K562 (cell line): Measurements from ENCODE around the gene AICDA. TPM values are rescaled to one million over a fixed set of nuclear protein-coding genes. Genes with fewer than 3 reads are reported as not detected.

Experiments
- ATAC-seq: fragments of 200-7000 bp; cut with Tn5 transposase; 3 replicates; pipeline ENCODE4 v1.9.1; 2020; ENCODE audit warnings: moderate library complexity
- BruUV-seq: library from RNA; stranded (reverse); fragments of 400-500 nt; replicated peaks from 2 replicates; lab custom pipeline; 2021; lab: Mats Ljungman, UMichigan
- CTCF ChIA-PET: fragments of 300-600 bp; formaldehyde crosslinking; extraction: SDS; loops from one replicate; lab custom pipeline; 2021; ENCODE audit warnings: low intra/inter-chr PET ratio; lab: Yijun Ruan, JAX
- POLR2A ChIA-PET: fragments of 300-600, 350-650 bp; sonication (Branson Sonifier 250); formaldehyde crosslinking; extraction: SDS; loops from one replicate; lab custom pipeline; 2021; ENCODE audit warnings: antibody characterized with exemption, inconsistent platforms; lab: Yijun Ruan, JAX
- DNase-seq, 4 experiments: peaks; one replicate each; pipeline versions ENCODE4 v3.0.0 to v3.0.0-alpha.2; 2011 to 2018; ENCODE audit warnings: low spot score in 3 of 4, mixed read lengths in 3 of 4; ENCODE audit errors: extremely low read depth in 1 of 4
- FAIRE-seq: peaks from 2 replicates; lab custom pipeline; 2011; peaks lifted over from hg19 to GRCh38; lab: Jason Lieb, UNC
- H2AFZ ChIP-seq: 2 replicates; pipeline ENCODE4 v1.6.0; 2011; ENCODE audit warnings: low read depth, low read length, control low read depth, inconsistent platforms
- H3K27ac ChIP-seq: fragments of 200-600 bp; 3 replicates; pipeline ENCODE4 v1.8.0; 2011; ENCODE audit warnings: low read depth, mild to moderate bottlenecking, control low read depth, inconsistent platforms, low read length, moderate library complexity, mixed read lengths; ENCODE audit errors: extremely low read depth
- H3K27me3 ChIP-seq, 2 experiments: fragments of 300-600 bp in 1 of 2; 2 replicates in 1 of 2; 3 replicates in 1 of 2; pipeline versions ENCODE4 v1.6.0 to v1.8.0; 2011; ENCODE audit warnings: inconsistent platforms in 2 of 2, low read length in 2 of 2, mild to moderate bottlenecking in 1 of 2, mixed read lengths in 1 of 2, moderate library complexity in 1 of 2; ENCODE audit not compliant: control insufficient read depth in 2 of 2, insufficient read depth in 2 of 2
- H3K36me3 ChIP-seq: fragments of 300-600 bp; 3 replicates; pipeline ENCODE4 v1.8.0; 2011; ENCODE audit warnings: mild to moderate bottlenecking, low read length, inconsistent platforms; ENCODE audit not compliant: control insufficient read depth, insufficient read depth
- H3K4me1 ChIP-seq, 2 experiments: fragments of 200-600 bp in 1 of 2; replicated peaks in 1 of 2; 2 replicates in 1 of 2; 3 replicates in 1 of 2; pipeline versions ENCODE4 v1.5.1 to v1.8.0; 2011; ENCODE audit warnings: inconsistent platforms in 2 of 2, low read length in 2 of 2, mild to moderate bottlenecking in 1 of 2, mixed read lengths in 1 of 2, moderate library complexity in 1 of 2; ENCODE audit not compliant: control insufficient read depth in 2 of 2, insufficient read depth in 2 of 2
- H3K4me2 ChIP-seq: 2 replicates; pipeline ENCODE4 v1.6.1; 2011; ENCODE audit warnings: low read length, control low read depth, inconsistent platforms, mixed read lengths; ENCODE audit not compliant: insufficient read depth
- H3K4me3 ChIP-seq: fragments of 200-600 bp; sonication (generic), shearing (Covaris generic); 2 replicates; pipeline ENCODE4 v1.5.1; 2016; ENCODE audit warnings: control low read depth, inconsistent platforms
- H3K79me2 ChIP-seq: fragments of 200-600 bp; 3 replicates; pipeline ENCODE4 v1.8.0; 2011; ENCODE audit warnings: low read length, inconsistent platforms; ENCODE audit not compliant: control insufficient read depth, insufficient read depth
- H3K9ac ChIP-seq, 2 experiments: 2 replicates each; pipeline versions ENCODE4 v1.6.0 to v1.6.1; 2011; ENCODE audit warnings: low read depth in 2 of 2, low read length in 2 of 2, control low read depth in 1 of 2, inconsistent platforms in 1 of 2, mild to moderate bottlenecking in 1 of 2, mixed read lengths in 1 of 2; ENCODE audit not compliant: insufficient read depth in 1 of 2
- H3K9me1 ChIP-seq: one replicate; pipeline ENCODE4 v1.6.0; 2011; ENCODE audit warnings: inconsistent platforms, mild to moderate bottlenecking, low read length, moderate library complexity; ENCODE audit not compliant: control insufficient read depth, insufficient read depth
- H3K9me3 ChIP-seq: replicated peaks from 2 replicates; pipeline ENCODE4 v1.5.1; 2011; ENCODE audit warnings: low read depth, low read length, inconsistent platforms; ENCODE audit not compliant: control insufficient read depth, insufficient read depth
- H4K20me1 ChIP-seq: replicated peaks from 2 replicates; pipeline ENCODE4 v1.6.1; 2011; ENCODE audit warnings: low read length, inconsistent platforms, mixed read lengths; ENCODE audit not compliant: control insufficient read depth, insufficient read depth
- CBFA2T2 ChIP-seq: fragments of 450-650 bp; conservative IDR thresholded peaks from 2 replicates; pipeline ENCODE4 v1.6.1; 2017; ENCODE audit warnings: mild to moderate bottlenecking
- HDAC1 ChIP-seq, 2 experiments: fragments of 450-650 bp; IDR thresholded peaks; 2 replicates each; pipeline ENCODE4 v1.6.1; 2016 to 2017; ENCODE audit warnings: inconsistent platforms in 1 of 2, mild to moderate bottlenecking in 1 of 2, moderate library complexity in 1 of 2
- KLF16 ChIP-seq: IDR thresholded peaks from 2 replicates; pipeline ENCODE4 v1.6.1; 2016; ENCODE audit warnings: antibody characterized with exemption
- NFYB ChIP-seq: IDR thresholded peaks from 2 replicates; pipeline ENCODE4 v1.6.1; 2011; ENCODE audit warnings: mild to moderate bottlenecking, moderate library complexity; ENCODE audit not compliant: insufficient read length; ENCODE audit errors: extremely low read depth
- POLR3A ChIP-seq: IDR thresholded peaks from 2 replicates; pipeline ENCODE4 v1.6.1; 2011; ENCODE audit warnings: borderline replicate concordance, mild to moderate bottlenecking, moderate library complexity; ENCODE audit not compliant: insufficient read length, insufficient read depth; ENCODE audit errors: extremely low read depth
- ZNF239 ChIP-seq: fragments of 250-450 bp; sonication (Bioruptor Pico); IDR thresholded peaks from 2 replicates; pipeline ENCODE4 v1.4.0; 2020; ENCODE audit warnings: mild to moderate bottlenecking
- WGBS: fragments of 100-300 bp; shearing (Covaris generic); methylation state at CpG from one replicate; pipeline ENCODE4 v1.1.6; 2016; ENCODE audit warnings: low coverage, mixed read lengths; ENCODE audit not compliant: insufficient coverage; ENCODE audit errors: missing lambda C conversion rate; 5-methylcytosine and 5-hydroxymethylcytosine counted together
- in situ Hi-C: fragments of 300-500 bp; cut with MboI; formaldehyde crosslinking; loops from 4 replicates; pipeline ENCODE4 v1.15.0; 2018; ENCODE audit warnings: inconsistent platforms, mixed read lengths
- intact Hi-C: fragments of 100-400 bp; cut with micrococcal nuclease; formaldehyde crosslinking; loops from 2 replicates; pipeline ENCODE4 v1.14.2; 2022
- polyA plus RNA-seq, 8 experiments: library from polyadenylated mRNA; depleted of rRNA in 4 of 8; stranded (reverse) in 5 of 8; unstranded in 3 of 8; fragments of >200 nt; fragmentation: Nextera tagmentation in 2 of 8; fragmentation: Illumina TruSeq in 1 of 8; extraction: Ambion mirVana in 2 of 8; extraction: Trizol in 1 of 8; gene quantifications; 2 replicates each; pipeline versions ENCODE4 v1.2.1 to v1.2.3, GENCODE V29; 2011 to 2014; ENCODE audit warnings: inconsistent platforms in 1 of 8, missing spikeins in 1 of 8
- total RNA-seq, 7 experiments: library from RNA; depleted of rRNA in 6 of 7; stranded (reverse); fragments of >200 nt in 6 of 7; fragmentation: Illumina TruSeq in 2 of 7; extraction: Trizol in 2 of 7; gene quantifications; 2 replicates each; pipeline versions ENCODE4 v1.2.1 to v1.2.3, GENCODE V29; 2011 to 2021; ENCODE audit warnings: low replicate concordance in 1 of 7
- TF ChIP-seq, protein P1 (sequence below): fragments of 450-650 bp; formaldehyde crosslinking; IDR thresholded peaks from 2 replicates; pipeline ENCODE4 v1.4.0; 2020; ENCODE audit warnings: mild to moderate bottlenecking, moderate library complexity
- TF ChIP-seq, protein P2 (sequence below): fragments of 250-450 bp; sonication (Bioruptor Pico); IDR thresholded peaks from 2 replicates; pipeline ENCODE4 v1.4.0; 2020
- TF ChIP-seq, protein P3 (sequence below): sonication (generic); formaldehyde crosslinking; IDR thresholded peaks from 2 replicates; pipeline ENCODE4 v1.8.0; 2022; ENCODE audit warnings: mild to moderate bottlenecking, missing genetic modification reagents

Gene AICDA
- total and polyA plus RNA-seq, 9 of the 15 experiments (the other 6 are each of a cell fraction or from before 2014, with no cell fraction given), result not detected

DNA sequence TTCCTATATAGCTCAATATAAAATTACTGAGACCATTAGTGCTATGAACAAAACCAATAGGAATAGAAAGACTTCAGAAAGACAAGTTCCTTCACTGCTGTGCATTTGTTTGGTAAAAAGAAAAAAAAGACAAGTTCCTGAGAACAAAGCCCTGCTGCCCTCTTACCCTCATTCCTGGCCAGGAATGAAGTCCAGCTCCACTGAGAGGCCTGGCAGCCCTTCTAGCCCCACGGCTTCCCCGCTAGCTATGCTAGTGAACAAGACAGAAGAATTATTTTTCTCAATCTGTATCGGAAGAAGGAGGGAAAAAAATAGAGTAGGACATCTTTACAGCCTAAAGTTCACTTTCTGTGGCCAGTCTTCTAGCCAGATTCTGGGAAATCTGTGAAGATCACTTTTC, 48.4 kb upstream of the AICDA start:
- no peaks in the 10 kb centered on the region for H3K4me1 ChIP-seq
- ChIA-PET POLR2A (interaction anchor here (0.6 kb wide), 1 partner anchor 13 kb away, joined by 4 read pairs; no protein-coding TSS in a partner anchor), CTCF (no interaction called here)
- no peak overlapping the region for H2AFZ ChIP-seq
- in situ Hi-C loops, result no loop called here
- H3K9ac ChIP-seq, result no peak overlapping the region
- H3K79me2 ChIP-seq, result no peaks in the 10 kb centered on the region
- peaks cover 11 to 12% of the 10 kb centered on the region in 2 experiments for H3K27me3 ChIP-seq
- FAIRE-seq, result no peak
- no peak overlapping the region for H3K27ac ChIP-seq
- H4K20me1 ChIP-seq, result no peaks in the 10 kb centered on the region
- WGBS, result 0% methylated on average over 3 of the region's 3 CpGs
- H3K36me3 ChIP-seq, result no peaks in the 10 kb centered on the region
- H3K9me1 ChIP-seq, result no peaks in the 10 kb centered on the region
- no peak for ATAC-seq
- H3K4me3 ChIP-seq, result no peak overlapping the region
- intact Hi-C loops, result no loop called here
- H3K4me2 ChIP-seq, result no peak overlapping the region
- H3K9me3 ChIP-seq, result no peaks in the 10 kb centered on the region
- no TSS peak for BruUV-seq
- DNase-seq, result no peak
- TF ChIP-seq, protein P1, sequence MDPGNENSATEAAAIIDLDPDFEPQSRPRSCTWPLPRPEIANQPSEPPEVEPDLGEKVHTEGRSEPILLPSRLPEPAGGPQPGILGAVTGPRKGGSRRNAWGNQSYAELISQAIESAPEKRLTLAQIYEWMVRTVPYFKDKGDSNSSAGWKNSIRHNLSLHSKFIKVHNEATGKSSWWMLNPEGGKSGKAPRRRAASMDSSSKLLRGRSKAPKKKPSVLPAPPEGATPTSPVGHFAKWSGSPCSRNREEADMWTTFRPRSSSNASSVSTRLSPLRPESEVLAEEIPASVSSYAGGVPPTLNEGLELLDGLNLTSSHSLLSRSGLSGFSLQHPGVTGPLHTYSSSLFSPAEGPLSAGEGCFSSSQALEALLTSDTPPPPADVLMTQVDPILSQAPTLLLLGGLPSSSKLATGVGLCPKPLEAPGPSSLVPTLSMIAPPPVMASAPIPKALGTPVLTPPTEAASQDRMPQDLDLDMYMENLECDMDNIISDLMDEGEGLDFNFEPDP (CRISPR knock-in tag), result no peak
- TF ChIP-seq POLR3A (no peak), NFYB (no peak), CBFA2T2 (no peak), ZNF239 (CRISPR knock-in tag) (no peak), KLF16 (no peak), HDAC1 (IDR thresholded peaks at IDR 0.05) (no peak)
- TF ChIP-seq, protein P2, sequence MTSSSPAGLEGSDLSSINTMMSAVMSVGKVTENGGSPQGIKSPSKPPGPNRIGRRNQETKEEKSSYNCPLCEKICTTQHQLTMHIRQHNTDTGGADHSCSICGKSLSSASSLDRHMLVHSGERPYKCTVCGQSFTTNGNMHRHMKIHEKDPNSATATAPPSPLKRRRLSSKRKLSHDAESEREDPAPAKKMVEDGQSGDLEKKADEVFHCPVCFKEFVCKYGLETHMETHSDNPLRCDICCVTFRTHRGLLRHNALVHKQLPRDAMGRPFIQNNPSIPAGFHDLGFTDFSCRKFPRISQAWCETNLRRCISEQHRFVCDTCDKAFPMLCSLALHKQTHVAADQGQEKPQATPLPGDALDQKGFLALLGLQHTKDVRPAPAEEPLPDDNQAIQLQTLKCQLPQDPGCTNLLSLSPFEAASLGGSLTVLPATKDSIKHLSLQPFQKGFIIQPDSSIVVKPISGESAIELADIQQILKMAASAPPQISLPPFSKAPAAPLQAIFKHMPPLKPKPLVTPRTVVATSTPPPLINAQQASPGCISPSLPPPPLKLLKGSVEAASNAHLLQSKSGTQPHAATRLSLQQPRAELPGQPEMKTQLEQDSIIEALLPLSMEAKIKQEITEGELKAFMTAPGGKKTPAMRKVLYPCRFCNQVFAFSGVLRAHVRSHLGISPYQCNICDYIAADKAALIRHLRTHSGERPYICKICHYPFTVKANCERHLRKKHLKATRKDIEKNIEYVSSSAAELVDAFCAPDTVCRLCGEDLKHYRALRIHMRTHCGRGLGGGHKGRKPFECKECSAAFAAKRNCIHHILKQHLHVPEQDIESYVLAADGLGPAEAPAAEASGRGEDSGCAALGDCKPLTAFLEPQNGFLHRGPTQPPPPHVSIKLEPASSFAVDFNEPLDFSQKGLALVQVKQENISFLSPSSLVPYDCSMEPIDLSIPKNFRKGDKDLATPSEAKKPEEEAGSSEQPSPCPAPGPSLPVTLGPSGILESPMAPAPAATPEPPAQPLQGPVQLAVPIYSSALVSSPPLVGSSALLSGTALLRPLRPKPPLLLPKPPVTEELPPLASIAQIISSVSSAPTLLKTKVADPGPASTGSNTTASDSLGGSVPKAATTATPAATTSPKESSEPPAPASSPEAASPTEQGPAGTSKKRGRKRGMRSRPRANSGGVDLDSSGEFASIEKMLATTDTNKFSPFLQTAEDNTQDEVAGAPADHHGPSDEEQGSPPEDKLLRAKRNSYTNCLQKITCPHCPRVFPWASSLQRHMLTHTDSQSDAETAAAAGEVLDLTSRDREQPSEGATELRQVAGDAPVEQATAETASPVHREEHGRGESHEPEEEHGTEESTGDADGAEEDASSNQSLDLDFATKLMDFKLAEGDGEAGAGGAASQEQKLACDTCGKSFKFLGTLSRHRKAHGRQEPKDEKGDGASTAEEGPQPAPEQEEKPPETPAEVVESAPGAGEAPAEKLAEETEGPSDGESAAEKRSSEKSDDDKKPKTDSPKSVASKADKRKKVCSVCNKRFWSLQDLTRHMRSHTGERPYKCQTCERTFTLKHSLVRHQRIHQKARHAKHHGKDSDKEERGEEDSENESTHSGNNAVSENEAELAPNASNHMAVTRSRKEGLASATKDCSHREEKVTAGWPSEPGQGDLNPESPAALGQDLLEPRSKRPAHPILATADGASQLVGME (CRISPR knock-in tag), result no peak
- TF ChIP-seq, protein P3, sequence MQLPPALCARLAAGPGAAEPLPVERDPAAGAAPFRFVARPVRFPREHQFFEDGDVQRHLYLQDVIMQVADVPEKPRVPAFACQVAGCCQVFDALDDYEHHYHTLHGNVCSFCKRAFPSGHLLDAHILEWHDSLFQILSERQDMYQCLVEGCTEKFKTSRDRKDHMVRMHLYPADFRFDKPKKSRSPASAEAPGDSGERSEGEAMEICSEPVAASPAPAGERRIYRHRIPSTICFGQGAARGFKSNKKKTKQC, result no peak
